ENCODE results near the gene ITGA6. TPM values are rescaled to one million over a fixed set of nuclear protein-coding genes. Genes with fewer than 3 reads are reported as not detected.

The ITGA6 gene
- total RNA-seq, 1 experiment from 2014 or later: 181 TPM

DNA sequence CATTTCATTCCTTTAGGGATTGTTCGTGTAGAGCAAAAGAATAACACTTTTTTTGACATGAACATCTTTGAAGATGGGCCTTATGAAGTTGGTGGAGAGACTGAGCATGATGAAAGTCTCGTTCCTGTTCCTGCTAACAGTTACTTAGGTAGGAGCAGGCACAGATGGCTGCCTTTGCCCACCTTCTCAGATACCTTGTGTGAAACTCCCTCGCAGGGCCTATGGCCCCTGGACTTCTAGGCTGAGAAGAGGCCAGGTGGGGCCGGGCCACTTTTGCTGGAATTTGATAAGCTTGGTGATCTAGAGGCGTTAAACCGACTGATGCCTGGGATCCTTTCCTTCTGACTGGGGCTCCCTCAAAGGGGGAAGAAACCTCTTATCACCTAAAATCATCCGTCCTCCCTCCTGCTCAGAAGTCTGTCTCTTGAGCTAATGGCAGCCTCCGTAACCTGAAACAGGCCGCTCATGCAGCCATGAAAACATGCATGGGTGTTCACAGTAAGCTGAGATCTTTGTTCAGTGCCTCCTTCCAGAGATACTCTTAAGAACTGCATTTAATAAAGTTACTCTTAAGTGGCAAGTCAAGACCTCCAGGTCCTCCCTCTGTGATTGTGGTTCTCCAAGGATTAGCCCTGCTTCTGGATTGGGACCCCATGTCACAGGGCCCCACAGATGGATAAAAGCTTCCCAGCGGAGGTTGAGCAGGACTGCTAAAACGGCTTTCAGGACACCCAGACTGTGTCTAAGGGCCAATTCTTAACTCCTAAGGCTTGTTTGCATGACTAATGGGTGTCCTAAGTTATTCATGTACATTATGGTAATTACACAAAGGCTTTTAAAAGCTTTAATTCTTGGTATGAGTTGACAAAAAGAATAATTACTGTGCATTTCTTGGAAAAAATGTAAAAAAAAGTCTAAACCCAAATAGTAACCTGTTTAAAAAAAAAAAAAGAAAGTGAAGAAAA is 43.9 kb downstream of the ITGA6 start:
- ChIA-PET CTCF (no interaction called here), POLR2A (ENCODE audit: unreplicated experiment) (no interaction called here)
- Histone ChIP-seq H3K4me2 (ENCODE audit: low read length) (no peak overlapping the region), H3K27me3 (ENCODE audit: low read length) (no peaks in the 10 kb centered on the region), H2AFZ (ENCODE audit: low read length) (no peak overlapping the region), H3K9ac (ENCODE audit: low read length) (no peak overlapping the region), H3K4me1 (ENCODE audit: insufficient read depth, low read length) (no peaks in the 10 kb centered on the region; the same call in 1 of the 2 replicates), H3F3A (ENCODE audit: low read length, unreplicated experiment) (no peaks in the 10 kb centered on the region), H3K9me2 (replicated peaks; ENCODE audit: low read length) (no peaks in the 10 kb centered on the region), H3K36me3 (ENCODE audit: low read depth, low read length) (peaks cover 79% of the 10 kb centered on the region), H4K20me1 (ENCODE audit: low read length) (no peaks in the 10 kb centered on the region), H3K27ac (ENCODE audit: low read length) (no peak overlapping the region), H3K79me2 (ENCODE audit: low read length) (0 out of 2 replicates have a peak, but pooled peaks cover 6% of the 10 kb centered on the region), H3K4me3 (ENCODE audit: low read length) (no peak overlapping the region), H3K9me3 (ENCODE audit: low read length) (no peaks in the 10 kb centered on the region)
- intact Hi-C loops (cut with micrococcal nuclease): no loop called here
- no TSS peak for BruUV-seq (replicated peaks)
- DNase-seq (no peak), ATAC-seq (no peak)
- no peak for TF ChIP-seq EZH2 (IDR thresholded peaks at IDR 0.05; ENCODE audit: low read length, unreplicated experiment)
- TF ChIP-seq, protein P1, sequence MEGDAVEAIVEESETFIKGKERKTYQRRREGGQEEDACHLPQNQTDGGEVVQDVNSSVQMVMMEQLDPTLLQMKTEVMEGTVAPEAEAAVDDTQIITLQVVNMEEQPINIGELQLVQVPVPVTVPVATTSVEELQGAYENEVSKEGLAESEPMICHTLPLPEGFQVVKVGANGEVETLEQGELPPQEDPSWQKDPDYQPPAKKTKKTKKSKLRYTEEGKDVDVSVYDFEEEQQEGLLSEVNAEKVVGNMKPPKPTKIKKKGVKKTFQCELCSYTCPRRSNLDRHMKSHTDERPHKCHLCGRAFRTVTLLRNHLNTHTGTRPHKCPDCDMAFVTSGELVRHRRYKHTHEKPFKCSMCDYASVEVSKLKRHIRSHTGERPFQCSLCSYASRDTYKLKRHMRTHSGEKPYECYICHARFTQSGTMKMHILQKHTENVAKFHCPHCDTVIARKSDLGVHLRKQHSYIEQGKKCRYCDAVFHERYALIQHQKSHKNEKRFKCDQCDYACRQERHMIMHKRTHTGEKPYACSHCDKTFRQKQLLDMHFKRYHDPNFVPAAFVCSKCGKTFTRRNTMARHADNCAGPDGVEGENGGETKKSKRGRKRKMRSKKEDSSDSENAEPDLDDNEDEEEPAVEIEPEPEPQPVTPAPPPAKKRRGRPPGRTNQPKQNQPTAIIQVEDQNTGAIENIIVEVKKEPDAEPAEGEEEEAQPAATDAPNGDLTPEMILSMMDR (conservative IDR thresholded peaks at IDR 0.05; ENCODE audit: low read depth, low read length): no peak
- no peak for TF ChIP-seq EZH2phosphoT487 (IDR thresholded peaks at IDR 0.05; ENCODE audit: borderline replicate concordance, low read length)

DNA sequence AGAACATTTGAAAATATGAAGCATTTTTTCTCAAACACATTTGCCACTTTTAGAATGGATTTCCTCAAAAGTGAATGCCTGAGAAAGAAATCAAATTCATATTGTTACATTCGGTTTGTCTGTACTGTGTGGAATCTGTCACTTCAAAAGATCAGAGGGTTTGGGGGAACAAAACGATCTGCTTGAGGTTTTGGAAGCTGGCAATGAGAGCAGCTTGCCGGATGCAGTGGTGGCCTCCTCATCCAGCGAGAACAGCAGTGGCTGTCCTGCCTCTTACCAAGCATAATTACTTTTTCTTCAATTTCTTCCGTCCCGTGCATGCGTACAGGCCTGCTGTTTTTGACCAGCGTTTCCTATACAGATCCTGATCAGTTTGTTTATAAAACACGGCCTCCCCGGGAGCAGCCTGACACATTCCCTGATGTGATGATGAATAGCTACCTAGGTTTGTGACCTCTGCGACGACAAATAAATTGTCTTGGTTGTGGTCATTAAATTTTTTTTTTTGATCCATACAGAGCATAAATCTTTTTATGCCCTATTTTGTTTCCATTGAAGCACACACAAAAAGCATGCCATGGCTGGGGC is 45.2 kb downstream of the ITGA6 start:
- ATAC-seq (no peak), DNase-seq (no peak)
- ChIA-PET POLR2A (ENCODE audit: unreplicated experiment) (no interaction called here), CTCF (no interaction called here)
- no peak overlapping the region for H3K4me2 ChIP-seq (ENCODE audit: low read length)
- H3K79me2 ChIP-seq (ENCODE audit: low read length): no peaks in the 10 kb centered on the region
- H3K9me2 ChIP-seq (replicated peaks; ENCODE audit: low read length): no peaks in the 10 kb centered on the region
- H4K20me1 ChIP-seq (ENCODE audit: low read length): no peaks in the 10 kb centered on the region
- TF ChIP-seq EZH2 (IDR thresholded peaks at IDR 0.05; ENCODE audit: low read length, unreplicated experiment) (no peak), EZH2phosphoT487 (IDR thresholded peaks at IDR 0.05; ENCODE audit: borderline replicate concordance, low read length) (no peak)
- TF ChIP-seq, protein P1 (conservative IDR thresholded peaks at IDR 0.05; ENCODE audit: low read depth, low read length): no peak
- H3K4me1 ChIP-seq (ENCODE audit: insufficient read depth, low read length): no peaks in the 10 kb centered on the region; the same call in 1 of the 2 replicates
- no peak overlapping the region for H3K4me3 ChIP-seq (ENCODE audit: low read length)
- intact Hi-C loops (cut with micrococcal nuclease): no loop called here
- peaks cover 77% of the 10 kb centered on the region for H3K36me3 ChIP-seq (ENCODE audit: low read depth, low read length)
- no peaks in the 10 kb centered on the region for H3K9me3 ChIP-seq (ENCODE audit: low read length)
- H2AFZ ChIP-seq (ENCODE audit: low read length): no peak overlapping the region
- no TSS peak for BruUV-seq (replicated peaks)
- H3K27ac ChIP-seq (ENCODE audit: low read length): no peak overlapping the region
- H3F3A ChIP-seq (ENCODE audit: low read length, unreplicated experiment): no peaks in the 10 kb centered on the region
- H3K27me3 ChIP-seq (ENCODE audit: low read length): no peaks in the 10 kb centered on the region
- H3K9ac ChIP-seq (ENCODE audit: low read length): no peak overlapping the region
